TTC549 (cell line): Measurements from ENCODE around the gene OLFML2A.

Experiments used
- FAIRE-seq: peaks from 2 replicates; lab custom pipeline; 2012; peaks lifted over from hg19 to GRCh38; lab: Jason Lieb, UNC

OLFML2A gene

GRCh38 chr9:124855566-124855943 is 78.6 kb downstream of the OLFML2A start:
- FAIRE-seq, result no peak

- FAIRE-seq, result no peak
Measured at GRCh38 chr9:124855944-124856765, 79.2 kb downstream of the OLFML2A start.

GRCh38 chr9:124857533-124858162 is 80.7 kb downstream of the OLFML2A start:
- no peak for FAIRE-seq

GRCh38 chr9:124858330-124859046 is 81.6 kb downstream of the OLFML2A start:
- no peak for FAIRE-seq

GRCh38 chr9:124859803-124860581 is 83.1 kb downstream of the OLFML2A start:
- no peak for FAIRE-seq

- no peak for FAIRE-seq
Measured at GRCh38 chr9:124860582-124861341, 83.8 kb downstream of the OLFML2A start.

- no peak for FAIRE-seq
Measured at GRCh38 chr9:124861342-124862229, 84.7 kb downstream of the OLFML2A start, which contains the start of the genes ARPC5L and RPL35. Gene ARPC5L, plus strand, starts transcription at chr9:124862130. Its CDS starts 7,161 bp downstream, at chr9:124869291. Gene RPL35, minus strand, starts transcription at chr9:124861957. Its CDS starts 45 bp downstream, at chr9:124861912.

- no peak for FAIRE-seq
Measured at GRCh38 chr9:124863371-124863871, 86.5 kb downstream of the OLFML2A start.
